Trophoblast cell (in vitro differentiated cells and primary cell): ENCODE measurements around the gene MYRIP.

Source experiments
- DNase-seq, 2 donors: peaks; one replicate each; pipeline ENCODE4 v3.0.0-alpha.2; 2016
- H2AFZ ChIP-seq: 2 replicates; pipeline ENCODE4 v1.6.1; 2013; ENCODE audit warnings: low read length, moderate library complexity, mild to moderate bottlenecking; ENCODE audit not compliant: insufficient read depth, poor library complexity
- H2AK5ac ChIP-seq: 2 replicates; pipeline ENCODE4 v1.6.1; 2013; ENCODE audit warnings: mild to moderate bottlenecking, low read length
- H2BK120ac ChIP-seq: 2 replicates; pipeline ENCODE4 v1.6.1; 2013; ENCODE audit warnings: low read length, mild to moderate bottlenecking, moderate library complexity; ENCODE audit not compliant: insufficient read depth, poor library complexity
- H2BK12ac ChIP-seq: 2 replicates; pipeline ENCODE4 v1.6.1; 2013; ENCODE audit warnings: mild to moderate bottlenecking, low read length, moderate library complexity
- H2BK5ac ChIP-seq: 2 replicates; pipeline ENCODE4 v1.6.1; 2013; ENCODE audit warnings: low read length, low read depth, moderate library complexity, mild to moderate bottlenecking; ENCODE audit not compliant: poor library complexity
- H3K14ac ChIP-seq: 2 replicates; pipeline ENCODE4 v1.6.1; 2013; ENCODE audit warnings: mild to moderate bottlenecking, low read length
- H3K18ac ChIP-seq: 2 replicates; pipeline ENCODE4 v1.6.1; 2013; ENCODE audit warnings: mild to moderate bottlenecking, low read length
- H3K23ac ChIP-seq: 2 replicates; pipeline ENCODE4 v1.6.1; 2013; ENCODE audit warnings: low read length
- H3K27ac ChIP-seq: 2 replicates; pipeline ENCODE4 v1.5.1; 2013; ENCODE audit warnings: low read depth, mild to moderate bottlenecking, inconsistent platforms, low read length, moderate library complexity
- H3K27me3 ChIP-seq: 2 replicates; pipeline ENCODE4 v1.6.1; 2013; ENCODE audit warnings: inconsistent platforms, mild to moderate bottlenecking, low read length, moderate library complexity; ENCODE audit not compliant: insufficient read depth
- H3K36me3 ChIP-seq, 2 experiments: 1 replicate in 1 of 2; 2 replicates in 1 of 2; pipeline ENCODE4 v1.6.1; 2013; ENCODE audit warnings: low read length in 2 of 2, mild to moderate bottlenecking in 2 of 2, moderate library complexity in 1 of 2; ENCODE audit not compliant: insufficient read depth in 2 of 2, control insufficient read depth in 1 of 2
- H3K4ac ChIP-seq: 2 replicates; pipeline ENCODE4 v1.6.1; 2013; ENCODE audit warnings: low read depth, mild to moderate bottlenecking, low read length, moderate library complexity
- H3K4me1 ChIP-seq, 2 experiments: 1 replicate in 1 of 2; 2 replicates in 1 of 2; pipeline ENCODE4 v1.6.1; 2013; ENCODE audit warnings: low read length in 2 of 2, mild to moderate bottlenecking in 2 of 2, moderate library complexity in 1 of 2; ENCODE audit not compliant: insufficient read depth in 2 of 2, control insufficient read depth in 1 of 2
- H3K4me2 ChIP-seq: 2 replicates; pipeline ENCODE4 v1.6.1; 2013; ENCODE audit warnings: inconsistent platforms, mild to moderate bottlenecking, low read length, moderate library complexity
- H3K4me3 ChIP-seq: 2 replicates; pipeline ENCODE4 v1.5.1; 2013; ENCODE audit warnings: mild to moderate bottlenecking, low read depth, low read length, inconsistent platforms
- H3K79me1 ChIP-seq: one replicate; pipeline ENCODE4 v1.6.1; 2013; ENCODE audit warnings: low read length
- H3K79me2 ChIP-seq: 2 replicates; pipeline ENCODE4 v1.6.1; 2013; ENCODE audit warnings: low read length, mild to moderate bottlenecking; ENCODE audit not compliant: control insufficient read depth, insufficient read depth, poor library complexity
- H3K9ac ChIP-seq: 2 replicates; pipeline ENCODE4 v1.6.1; 2013; ENCODE audit warnings: mild to moderate bottlenecking, low read length
- H3K9me3 ChIP-seq: 2 replicates; pipeline ENCODE4 v1.6.1; 2013; ENCODE audit warnings: low read depth, mild to moderate bottlenecking, control low read depth, inconsistent platforms, low read length; ENCODE audit not compliant: insufficient read depth
- H4K12ac ChIP-seq: 2 replicates; pipeline ENCODE4 v1.6.1; 2013; ENCODE audit warnings: low read depth, mild to moderate bottlenecking, low read length, moderate library complexity
- H4K8ac ChIP-seq: 2 replicates; pipeline ENCODE4 v1.6.1; 2013; ENCODE audit warnings: low read depth, mild to moderate bottlenecking, low read length, moderate library complexity
- H4K91ac ChIP-seq: one replicate; pipeline ENCODE4 v1.6.1; 2013; ENCODE audit warnings: low read depth, mild to moderate bottlenecking, low read length, moderate library complexity
- WGBS: extraction: QIAGEN DNeasy Blood & Tissue Kit; methylation state at CpG from one replicate; pipeline ENCODE4 v1.1.7; 2013; ENCODE audit warnings: missing lambda C conversion rate; ENCODE audit not compliant: insufficient read length, insufficient coverage; ENCODE audit errors: extremely low coverage; 5-methylcytosine and 5-hydroxymethylcytosine counted together

Gene MYRIP

DNA sequence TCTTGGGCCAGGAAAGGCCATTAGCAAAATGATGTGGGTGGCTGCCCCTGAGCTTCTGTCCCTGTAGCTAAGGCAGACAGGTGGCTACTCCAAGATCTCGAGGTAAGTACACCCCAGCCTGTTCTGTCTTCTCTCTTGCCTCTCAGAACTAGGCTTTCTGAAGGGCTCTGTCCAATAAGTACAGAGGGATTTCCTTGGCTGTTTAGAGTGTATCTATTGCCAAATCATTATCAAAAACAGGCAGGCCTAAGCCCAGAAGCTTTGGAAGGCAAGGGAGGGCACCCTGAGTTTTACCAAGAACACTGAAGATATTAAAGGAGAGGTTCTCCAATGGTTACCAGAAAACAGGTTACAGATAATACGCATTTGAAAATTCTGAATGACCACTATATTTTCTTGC lies 156.6 kb downstream of the MYRIP start:
- Histone ChIP-seq H3K9me3 (no peaks in the 10 kb centered on the region), H3K4ac (no peak overlapping the region), H3K23ac (no peak overlapping the region), H3K14ac (no peak overlapping the region), H3K4me1 (no peaks in the 10 kb centered on the region), H3K79me1 (no peaks in the 10 kb centered on the region), H2AK5ac (no peak overlapping the region), H3K79me2 (no peaks in the 10 kb centered on the region), H3K18ac (no peak overlapping the region), H2AFZ (no peak overlapping the region), H3K4me3 (no peak overlapping the region), H3K9ac (no peak overlapping the region), H3K36me3 (no peaks in the 10 kb centered on the region), H3K27me3 (no peaks in the 10 kb centered on the region), H4K12ac (no peak overlapping the region), H2BK12ac (no peak overlapping the region), H4K8ac (no peak overlapping the region), H4K91ac (no peak overlapping the region), H3K27ac (no peak overlapping the region), H3K4me2 (no peak overlapping the region), H2BK120ac (no peak overlapping the region), H2BK5ac (no peak overlapping the region)
- DNase-seq = no peak
- WGBS = no CpG with 5 or more reads among the region's 2 CpGs

DNA sequence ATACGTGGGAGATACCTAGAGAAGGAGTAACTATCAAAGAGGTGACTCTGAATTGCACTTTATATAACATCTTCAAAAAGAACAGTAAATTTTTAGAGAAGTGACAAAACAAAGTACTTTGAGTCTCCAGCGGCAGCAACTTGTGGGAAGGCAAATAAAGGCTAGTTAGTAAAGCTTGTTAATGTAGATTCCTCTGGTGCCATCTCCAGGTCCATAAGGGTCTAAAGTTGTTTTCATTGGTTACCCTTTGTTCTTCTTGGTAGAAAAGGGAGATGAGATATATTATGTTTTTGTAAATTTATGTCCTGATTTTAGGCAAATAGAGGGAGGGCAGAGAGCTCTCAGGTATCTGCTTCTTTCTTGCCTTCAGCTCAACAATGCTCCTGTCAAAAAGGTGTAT lies 161.6 kb downstream of the MYRIP start:
- no peak overlapping the region for H4K91ac ChIP-seq
- DNase-seq = no peak

DNA sequence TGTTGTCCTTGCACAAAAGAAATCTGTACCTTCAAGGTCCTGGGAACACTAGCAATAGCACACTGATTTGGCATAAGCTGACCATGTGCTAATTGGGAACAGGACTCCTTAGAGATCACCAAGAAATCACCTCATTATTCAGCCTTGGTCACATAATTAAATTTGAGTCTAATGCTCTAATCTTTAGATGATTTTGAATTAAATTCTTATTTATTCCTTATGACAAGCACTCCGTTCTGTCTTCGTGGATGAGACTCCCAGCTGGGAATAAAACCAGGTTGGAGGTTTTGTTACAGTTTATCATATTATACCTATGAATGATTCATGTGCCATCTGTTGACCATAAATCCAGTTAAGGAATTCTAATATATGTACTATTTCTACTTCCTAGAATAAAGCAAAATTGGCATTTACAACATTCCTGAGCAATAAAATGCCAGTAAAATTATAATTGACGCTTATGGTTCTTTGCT lies 162.2 kb downstream of the MYRIP start:
- no peaks in the 10 kb centered on the region for H3K79me1 ChIP-seq
- no peak overlapping the region for H3K18ac ChIP-seq
- no peak overlapping the region for H3K9ac ChIP-seq
- H3K4me2 ChIP-seq = no peak overlapping the region
- no peaks in the 10 kb centered on the region for H3K9me3 ChIP-seq
- no peaks in the 10 kb centered on the region for H3K36me3 ChIP-seq
- H3K4me1 ChIP-seq = no peaks in the 10 kb centered on the region
- no peak overlapping the region for H3K4ac ChIP-seq
- no peak overlapping the region for H2BK120ac ChIP-seq
- H3K4me3 ChIP-seq = no peak overlapping the region
- no peak overlapping the region for H3K27ac ChIP-seq
- H4K8ac ChIP-seq = no peak overlapping the region
- no peaks in the 10 kb centered on the region for H3K27me3 ChIP-seq
- no peak overlapping the region for H2BK12ac ChIP-seq
- H3K14ac ChIP-seq = no peak overlapping the region
- WGBS = no CpG with 5 or more reads among the region's 3 CpGs
- H3K23ac ChIP-seq = no peak overlapping the region
- H2BK5ac ChIP-seq = no peak overlapping the region
- no peak overlapping the region for H2AFZ ChIP-seq
- no peak overlapping the region for H4K91ac ChIP-seq
- no peaks in the 10 kb centered on the region for H3K79me2 ChIP-seq
- DNase-seq = no peak
- H4K12ac ChIP-seq = no peak overlapping the region
- H2AK5ac ChIP-seq = no peak overlapping the region

More for the DNA sequence above, 161.6 kb downstream of the MYRIP start:
- Histone ChIP-seq H3K4me1 (no peaks in the 10 kb centered on the region), H3K18ac (no peak overlapping the region), H3K4ac (no peak overlapping the region), H2BK120ac (no peak overlapping the region), H3K9me3 (no peaks in the 10 kb centered on the region), H3K27me3 (no peaks in the 10 kb centered on the region), H3K79me2 (no peaks in the 10 kb centered on the region), H2BK5ac (no peak overlapping the region), H4K12ac (no peak overlapping the region), H2AK5ac (no peak overlapping the region), H3K14ac (no peak overlapping the region), H3K4me2 (no peak overlapping the region), H3K4me3 (no peak overlapping the region), H3K27ac (no peak overlapping the region), H4K8ac (no peak overlapping the region), H3K23ac (no peak overlapping the region), H2BK12ac (no peak overlapping the region), H3K79me1 (no peaks in the 10 kb centered on the region), H2AFZ (no peak overlapping the region), H3K36me3 (no peaks in the 10 kb centered on the region), H3K9ac (no peak overlapping the region)
- no CpG with 5 or more reads among the region's 2 CpGs for WGBS

DNA sequence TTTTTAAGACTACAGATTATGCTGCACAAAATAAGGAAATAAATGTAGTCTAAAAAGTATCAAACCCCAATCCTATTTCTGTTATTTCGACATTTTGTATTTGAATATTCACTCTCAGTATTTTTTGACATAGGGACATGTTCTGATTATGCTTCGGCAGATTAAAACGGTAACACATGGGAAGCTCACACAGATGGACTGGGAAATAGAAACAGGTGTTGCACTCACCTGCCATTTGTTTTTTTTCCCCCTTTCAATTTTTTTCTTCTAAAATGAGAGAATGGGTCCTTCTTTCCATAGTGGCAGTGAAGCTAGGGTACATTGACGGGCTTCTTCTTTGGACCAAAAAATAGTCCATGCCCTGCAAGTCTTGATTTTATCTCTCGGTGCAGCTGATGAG lies 163.1 kb downstream of the MYRIP start:
- H2BK12ac ChIP-seq = no peak overlapping the region
- no peaks in the 10 kb centered on the region for H3K36me3 ChIP-seq
- no peak overlapping the region for H2AK5ac ChIP-seq
- no peaks in the 10 kb centered on the region for H3K4me1 ChIP-seq
- H3K4ac ChIP-seq = no peak overlapping the region
- no CpG with 5 or more reads among the region's 5 CpGs for WGBS
- no peak overlapping the region for H3K4me3 ChIP-seq
- H2BK120ac ChIP-seq = no peak overlapping the region
- no peak overlapping the region for H4K91ac ChIP-seq
- no peak overlapping the region for H2AFZ ChIP-seq
- H4K8ac ChIP-seq = no peak overlapping the region
- no peak for DNase-seq
- no peak overlapping the region for H2BK5ac ChIP-seq
- H4K12ac ChIP-seq = no peak overlapping the region
- H3K9ac ChIP-seq = no peak overlapping the region
- H3K14ac ChIP-seq = no peak overlapping the region
- no peaks in the 10 kb centered on the region for H3K9me3 ChIP-seq
- no peak overlapping the region for H3K4me2 ChIP-seq
- no peak overlapping the region for H3K18ac ChIP-seq
- H3K79me1 ChIP-seq = no peaks in the 10 kb centered on the region
- H3K27ac ChIP-seq = no peak overlapping the region
- H3K27me3 ChIP-seq = no peaks in the 10 kb centered on the region
- no peak overlapping the region for H3K23ac ChIP-seq
- H3K79me2 ChIP-seq = no peaks in the 10 kb centered on the region
